H7 (cell line): ENCODE results near the gene PPP1R17. TPM values are rescaled to one million over a fixed set of nuclear protein-coding genes. Genes with fewer than 3 reads are reported as not detected.
A peak's percentile ranks its signal among the peaks of the same experiment; 100 is the strongest.

Experiments
- DNase-seq: peaks from one replicate; pipeline ENCODE4 v3.0.0; 2012
- H3K27me3 ChIP-seq: 2 replicates; pipeline ENCODE4 v1.6.0; 2011; ENCODE audit warnings: mild to moderate bottlenecking, low read length; ENCODE audit not compliant: control insufficient read depth, insufficient read depth
- H3K36me3 ChIP-seq: replicated peaks from 2 replicates; pipeline ENCODE4 v1.5.1; 2011; ENCODE audit warnings: low read length; ENCODE audit not compliant: control insufficient read depth, insufficient read depth
- H3K4me3 ChIP-seq: 2 replicates; pipeline ENCODE4 v1.5.1; 2011; ENCODE audit warnings: low read depth, mild to moderate bottlenecking, control low read depth, low read length, moderate library complexity; ENCODE audit not compliant: insufficient read depth
- total RNA-seq: library from RNA; depleted of rRNA; stranded (reverse); fragments of >200 nt; shearing (Covaris generic); gene quantifications from 2 replicates; pipeline ENCODE4 v1.2.3, GENCODE V29; 2014; rRNA removed

Gene PPP1R17
- total RNA-seq, 1 experiment from 2014 or later: 2.3 TPM

- Histone ChIP-seq H3K4me3 (no peak overlapping the region), H3K27me3 (no peaks in the 10 kb centered on the region; the same call in 1 of the 2 replicates), H3K36me3 (no peaks in the 10 kb centered on the region)
- DNase-seq: peak; percentile 36
Measured at GRCh38 chr7:31729195-31729804, 42.3 kb downstream of the PPP1R17 start.

GRCh38 chr7:31734456-31734855 lies 47.4 kb downstream of the PPP1R17 start:
- no peaks in the 10 kb centered on the region for H3K36me3 ChIP-seq
- DNase-seq: no peak

GRCh38 chr7:31735991-31736982 lies 49.3 kb downstream of the PPP1R17 start:
- Histone ChIP-seq H3K36me3 (no peaks in the 10 kb centered on the region), H3K4me3 (no peak overlapping the region), H3K27me3 (no peaks in the 10 kb centered on the region)
- DNase-seq: peak; percentile 63

More at GRCh38 chr7:31734456-31734855, 47.4 kb downstream of the PPP1R17 start:
- no peaks in the 10 kb centered on the region for H3K27me3 ChIP-seq
- no peak overlapping the region for H3K4me3 ChIP-seq

- DNase-seq: no peak
- H3K36me3 ChIP-seq: no peaks in the 10 kb centered on the region
- H3K4me3 ChIP-seq: no peak overlapping the region
- H3K27me3 ChIP-seq: peaks cover 9% of the 10 kb centered on the region; the same call in 1 of the 2 replicates
Measured at GRCh38 chr7:31741852-31742251, 54.8 kb downstream of the PPP1R17 start.

- no peak overlapping the region for H3K4me3 ChIP-seq
- H3K36me3 ChIP-seq: no peaks in the 10 kb centered on the region
- peaks cover 11% of the 10 kb centered on the region for H3K27me3 ChIP-seq
- DNase-seq: peak; percentile 43
Measured at GRCh38 chr7:31744294-31744874, 57.4 kb downstream of the PPP1R17 start.

- Histone ChIP-seq H3K4me3 (no peak overlapping the region), H3K36me3 (no peaks in the 10 kb centered on the region), H3K27me3 (peaks cover 16% of the 10 kb centered on the region)
- DNase-seq: no peak
Measured at GRCh38 chr7:31747553-31747952, 60.5 kb downstream of the PPP1R17 start.

GRCh38 chr7:31748084-31748483 lies 61.1 kb downstream of the PPP1R17 start:
- no peak for DNase-seq
- H3K4me3 ChIP-seq: no peak overlapping the region
- no peaks in the 10 kb centered on the region for H3K36me3 ChIP-seq
- peaks cover 16% of the 10 kb centered on the region for H3K27me3 ChIP-seq

- Histone ChIP-seq H3K36me3 (no peaks in the 10 kb centered on the region), H3K4me3 (no peak overlapping the region), H3K27me3 (peaks cover 19% of the 10 kb centered on the region)
- DNase-seq: no peak
Measured at GRCh38 chr7:31751726-31752125, 64.7 kb downstream of the PPP1R17 start.

Other genes starting within 250 kb of the PPP1R17 start
- 0.18 and 0.24 TPM in 2 replicates for gene ITPRID1, start 173.1 kb upstream of the PPP1R17 start, total RNA-seq